ENCODE data around the gene TPPP2.

DNA sequence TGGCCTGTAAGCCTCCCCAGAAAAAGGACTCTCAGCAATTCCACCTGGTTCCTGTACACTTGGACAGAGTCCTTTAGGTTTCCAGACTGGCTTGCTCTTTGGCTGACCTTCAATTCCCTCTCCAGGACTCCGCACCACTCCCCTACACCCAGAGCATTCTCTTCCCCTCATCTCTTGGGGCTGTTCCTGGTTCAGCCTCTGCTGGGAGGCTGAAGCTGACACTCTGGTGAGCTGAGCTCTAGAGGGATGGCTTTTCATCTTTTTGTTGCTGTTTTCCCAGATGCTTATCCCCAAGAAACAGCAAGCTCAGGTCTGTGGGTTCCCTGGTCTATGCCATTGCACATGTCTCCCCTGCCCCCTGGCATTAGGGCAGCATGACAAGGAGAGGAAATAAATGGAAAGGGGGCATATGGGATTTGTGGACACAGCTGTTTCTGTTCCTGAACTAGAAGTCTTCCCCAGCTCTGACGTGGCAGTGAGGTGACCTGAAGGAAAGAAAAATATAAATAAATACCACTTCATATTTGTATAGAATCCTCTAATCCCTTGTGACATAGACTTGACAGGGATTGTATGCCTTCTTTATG lies 13.5 kb downstream of the TPPP2 start:
- no peak for TF ChIP-seq TAF1 (IDR thresholded peaks at IDR 0.05; ENCODE audit: borderline replicate concordance, low read depth, low read length)
- no peak for TF ChIP-seq GABPA (IDR thresholded peaks at IDR 0.05; ENCODE audit: low read depth)
- TF ChIP-seq, protein P1, sequence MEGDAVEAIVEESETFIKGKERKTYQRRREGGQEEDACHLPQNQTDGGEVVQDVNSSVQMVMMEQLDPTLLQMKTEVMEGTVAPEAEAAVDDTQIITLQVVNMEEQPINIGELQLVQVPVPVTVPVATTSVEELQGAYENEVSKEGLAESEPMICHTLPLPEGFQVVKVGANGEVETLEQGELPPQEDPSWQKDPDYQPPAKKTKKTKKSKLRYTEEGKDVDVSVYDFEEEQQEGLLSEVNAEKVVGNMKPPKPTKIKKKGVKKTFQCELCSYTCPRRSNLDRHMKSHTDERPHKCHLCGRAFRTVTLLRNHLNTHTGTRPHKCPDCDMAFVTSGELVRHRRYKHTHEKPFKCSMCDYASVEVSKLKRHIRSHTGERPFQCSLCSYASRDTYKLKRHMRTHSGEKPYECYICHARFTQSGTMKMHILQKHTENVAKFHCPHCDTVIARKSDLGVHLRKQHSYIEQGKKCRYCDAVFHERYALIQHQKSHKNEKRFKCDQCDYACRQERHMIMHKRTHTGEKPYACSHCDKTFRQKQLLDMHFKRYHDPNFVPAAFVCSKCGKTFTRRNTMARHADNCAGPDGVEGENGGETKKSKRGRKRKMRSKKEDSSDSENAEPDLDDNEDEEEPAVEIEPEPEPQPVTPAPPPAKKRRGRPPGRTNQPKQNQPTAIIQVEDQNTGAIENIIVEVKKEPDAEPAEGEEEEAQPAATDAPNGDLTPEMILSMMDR (IDR thresholded peaks at IDR 0.05), result no peak
- TF ChIP-seq, protein P2, sequence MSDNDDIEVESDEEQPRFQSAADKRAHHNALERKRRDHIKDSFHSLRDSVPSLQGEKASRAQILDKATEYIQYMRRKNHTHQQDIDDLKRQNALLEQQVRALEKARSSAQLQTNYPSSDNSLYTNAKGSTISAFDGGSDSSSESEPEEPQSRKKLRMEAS (IDR thresholded peaks at IDR 0.05; ENCODE audit: low read depth), result no peak
- TF ChIP-seq, protein P3, sequence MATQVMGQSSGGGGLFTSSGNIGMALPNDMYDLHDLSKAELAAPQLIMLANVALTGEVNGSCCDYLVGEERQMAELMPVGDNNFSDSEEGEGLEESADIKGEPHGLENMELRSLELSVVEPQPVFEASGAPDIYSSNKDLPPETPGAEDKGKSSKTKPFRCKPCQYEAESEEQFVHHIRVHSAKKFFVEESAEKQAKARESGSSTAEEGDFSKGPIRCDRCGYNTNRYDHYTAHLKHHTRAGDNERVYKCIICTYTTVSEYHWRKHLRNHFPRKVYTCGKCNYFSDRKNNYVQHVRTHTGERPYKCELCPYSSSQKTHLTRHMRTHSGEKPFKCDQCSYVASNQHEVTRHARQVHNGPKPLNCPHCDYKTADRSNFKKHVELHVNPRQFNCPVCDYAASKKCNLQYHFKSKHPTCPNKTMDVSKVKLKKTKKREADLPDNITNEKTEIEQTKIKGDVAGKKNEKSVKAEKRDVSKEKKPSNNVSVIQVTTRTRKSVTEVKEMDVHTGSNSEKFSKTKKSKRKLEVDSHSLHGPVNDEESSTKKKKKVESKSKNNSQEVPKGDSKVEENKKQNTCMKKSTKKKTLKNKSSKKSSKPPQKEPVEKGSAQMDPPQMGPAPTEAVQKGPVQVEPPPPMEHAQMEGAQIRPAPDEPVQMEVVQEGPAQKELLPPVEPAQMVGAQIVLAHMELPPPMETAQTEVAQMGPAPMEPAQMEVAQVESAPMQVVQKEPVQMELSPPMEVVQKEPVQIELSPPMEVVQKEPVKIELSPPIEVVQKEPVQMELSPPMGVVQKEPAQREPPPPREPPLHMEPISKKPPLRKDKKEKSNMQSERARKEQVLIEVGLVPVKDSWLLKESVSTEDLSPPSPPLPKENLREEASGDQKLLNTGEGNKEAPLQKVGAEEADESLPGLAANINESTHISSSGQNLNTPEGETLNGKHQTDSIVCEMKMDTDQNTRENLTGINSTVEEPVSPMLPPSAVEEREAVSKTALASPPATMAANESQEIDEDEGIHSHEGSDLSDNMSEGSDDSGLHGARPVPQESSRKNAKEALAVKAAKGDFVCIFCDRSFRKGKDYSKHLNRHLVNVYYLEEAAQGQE (IDR thresholded peaks at IDR 0.05; ENCODE audit: low read depth, low read length), result no peak
- no peak for TF ChIP-seq FOXJ3 (CRISPR knock-in tag; IDR thresholded peaks at IDR 0.05)
- TF ChIP-seq, protein P4, sequence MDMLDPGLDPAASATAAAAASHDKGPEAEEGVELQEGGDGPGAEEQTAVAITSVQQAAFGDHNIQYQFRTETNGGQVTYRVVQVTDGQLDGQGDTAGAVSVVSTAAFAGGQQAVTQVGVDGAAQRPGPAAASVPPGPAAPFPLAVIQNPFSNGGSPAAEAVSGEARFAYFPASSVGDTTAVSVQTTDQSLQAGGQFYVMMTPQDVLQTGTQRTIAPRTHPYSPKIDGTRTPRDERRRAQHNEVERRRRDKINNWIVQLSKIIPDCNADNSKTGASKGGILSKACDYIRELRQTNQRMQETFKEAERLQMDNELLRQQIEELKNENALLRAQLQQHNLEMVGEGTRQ (IDR thresholded peaks at IDR 0.05; ENCODE audit: borderline replicate concordance, low read depth, low read length), result no peak
- no peak for TF ChIP-seq RAD21 (IDR thresholded peaks at IDR 0.05; ENCODE audit: low read length)
- TF ChIP-seq POLR2AphosphoS5 (IDR thresholded peaks at IDR 0.05; ENCODE audit: low read depth, low read length), result no peak
- no peak for TF ChIP-seq EZH2phosphoT487 (IDR thresholded peaks at IDR 0.05; ENCODE audit: borderline replicate concordance, low read depth)
- no peak for TF ChIP-seq JUND (IDR thresholded peaks at IDR 0.05)
- TF ChIP-seq, protein P5, sequence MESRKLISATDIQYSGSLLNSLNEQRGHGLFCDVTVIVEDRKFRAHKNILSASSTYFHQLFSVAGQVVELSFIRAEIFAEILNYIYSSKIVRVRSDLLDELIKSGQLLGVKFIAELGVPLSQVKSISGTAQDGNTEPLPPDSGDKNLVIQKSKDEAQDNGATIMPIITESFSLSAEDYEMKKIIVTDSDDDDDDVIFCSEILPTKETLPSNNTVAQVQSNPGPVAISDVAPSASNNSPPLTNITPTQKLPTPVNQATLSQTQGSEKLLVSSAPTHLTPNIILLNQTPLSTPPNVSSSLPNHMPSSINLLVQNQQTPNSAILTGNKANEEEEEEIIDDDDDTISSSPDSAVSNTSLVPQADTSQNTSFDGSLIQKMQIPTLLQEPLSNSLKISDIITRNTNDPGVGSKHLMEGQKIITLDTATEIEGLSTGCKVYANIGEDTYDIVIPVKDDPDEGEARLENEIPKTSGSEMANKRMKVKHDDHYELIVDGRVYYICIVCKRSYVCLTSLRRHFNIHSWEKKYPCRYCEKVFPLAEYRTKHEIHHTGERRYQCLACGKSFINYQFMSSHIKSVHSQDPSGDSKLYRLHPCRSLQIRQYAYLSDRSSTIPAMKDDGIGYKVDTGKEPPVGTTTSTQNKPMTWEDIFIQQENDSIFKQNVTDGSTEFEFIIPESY (IDR thresholded peaks at IDR 0.05; ENCODE audit: borderline replicate concordance, low read depth), result no peak
